ENCODE results near the gene GET3.
A peak's percentile ranks its signal among the peaks of the same experiment; 100 is the strongest.

GET3 gene

DNA sequence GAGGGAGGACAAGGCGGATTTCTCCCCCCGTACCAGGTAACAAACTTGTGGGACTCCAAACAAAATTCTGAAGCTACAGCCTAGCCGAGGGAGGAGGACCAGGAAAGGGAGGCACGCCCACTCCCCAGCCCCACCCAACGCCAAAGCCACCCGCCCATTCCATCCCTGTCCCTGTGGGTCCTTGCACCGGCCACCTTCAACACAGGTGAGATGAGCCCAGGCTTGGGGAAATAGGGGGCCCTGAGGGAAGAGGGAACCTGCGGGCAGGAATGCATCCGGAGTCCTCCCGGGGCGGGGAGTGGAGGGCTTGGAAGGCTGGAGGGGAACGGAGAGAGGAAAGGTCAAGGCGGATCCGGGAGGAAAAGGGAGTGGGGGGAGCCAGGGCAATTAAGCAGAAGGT is 14.3 kb downstream of the GET3 start, which contains the start of gene BEST2:
Gene BEST2 (plus strand): TSS at position 157 of the 400 bp plus-strand sequence. CDS start 802 bp downstream, outside the sequence.
- in situ Hi-C loops (cut with MboI; ENCODE audit: low pct_unique_long_range_greater_than_20kb, low sequenced_read_pairs, unreplicated experiment) = loop anchor here (10.0 kb wide), 1 partner anchor 187 kb away; no protein-coding TSS in a partner anchor
- TF ChIP-seq, protein P1, sequence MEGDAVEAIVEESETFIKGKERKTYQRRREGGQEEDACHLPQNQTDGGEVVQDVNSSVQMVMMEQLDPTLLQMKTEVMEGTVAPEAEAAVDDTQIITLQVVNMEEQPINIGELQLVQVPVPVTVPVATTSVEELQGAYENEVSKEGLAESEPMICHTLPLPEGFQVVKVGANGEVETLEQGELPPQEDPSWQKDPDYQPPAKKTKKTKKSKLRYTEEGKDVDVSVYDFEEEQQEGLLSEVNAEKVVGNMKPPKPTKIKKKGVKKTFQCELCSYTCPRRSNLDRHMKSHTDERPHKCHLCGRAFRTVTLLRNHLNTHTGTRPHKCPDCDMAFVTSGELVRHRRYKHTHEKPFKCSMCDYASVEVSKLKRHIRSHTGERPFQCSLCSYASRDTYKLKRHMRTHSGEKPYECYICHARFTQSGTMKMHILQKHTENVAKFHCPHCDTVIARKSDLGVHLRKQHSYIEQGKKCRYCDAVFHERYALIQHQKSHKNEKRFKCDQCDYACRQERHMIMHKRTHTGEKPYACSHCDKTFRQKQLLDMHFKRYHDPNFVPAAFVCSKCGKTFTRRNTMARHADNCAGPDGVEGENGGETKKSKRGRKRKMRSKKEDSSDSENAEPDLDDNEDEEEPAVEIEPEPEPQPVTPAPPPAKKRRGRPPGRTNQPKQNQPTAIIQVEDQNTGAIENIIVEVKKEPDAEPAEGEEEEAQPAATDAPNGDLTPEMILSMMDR (IDR thresholded peaks at IDR 0.05; ENCODE audit: extremely low read depth, insufficient read depth, missing control alignments) = no peak

DNA sequence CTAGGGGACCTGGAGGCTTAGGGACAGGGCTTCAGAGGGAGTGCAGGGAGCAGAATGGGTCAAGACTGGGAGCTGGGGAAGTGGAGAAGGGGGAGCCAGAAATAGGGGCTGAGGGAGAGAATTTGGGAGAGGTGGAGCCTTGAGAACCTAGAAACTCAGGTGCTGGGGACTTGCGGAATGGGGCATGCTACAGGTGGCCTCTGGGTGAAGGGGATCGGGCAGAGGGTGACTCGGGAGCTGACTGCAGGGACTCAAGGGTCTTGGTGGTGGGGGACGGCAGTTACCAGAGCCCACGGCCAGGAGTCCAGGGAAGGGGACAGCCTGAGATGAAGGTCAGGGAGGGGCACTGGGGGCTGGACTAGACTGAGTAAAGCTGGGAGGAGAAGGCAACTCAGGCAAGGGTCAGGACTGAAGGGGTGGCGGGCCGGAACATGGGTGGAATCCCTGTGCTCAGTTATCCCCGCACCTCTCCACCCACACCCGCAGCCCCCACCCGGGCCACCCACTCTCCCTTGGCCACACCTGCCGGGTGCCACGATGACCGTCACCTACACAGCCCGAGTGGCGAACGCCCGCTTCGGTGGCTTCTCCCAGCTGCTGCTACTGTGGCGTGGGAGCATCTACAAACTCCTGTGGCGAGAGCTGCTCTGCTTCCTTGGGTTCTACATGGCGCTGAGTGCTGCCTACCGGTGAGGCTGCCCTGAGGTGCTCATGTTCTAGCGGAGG is 14.9 kb downstream of the GET3 start:
- TF ChIP-seq, protein P1 (IDR thresholded peaks at IDR 0.05; ENCODE audit: extremely low read depth, insufficient read depth, missing control alignments) = no peak
- DNase-seq (ENCODE audit: low spot score) = no peak
- in situ Hi-C loops (cut with MboI; ENCODE audit: low pct_unique_long_range_greater_than_20kb, low sequenced_read_pairs, unreplicated experiment) = loop anchor here (10.0 kb wide), 1 partner anchor 187 kb away; no protein-coding TSS in a partner anchor

More for the DNA sequence above, 14.3 kb downstream of the GET3 start, which contains the start of gene BEST2:
- DNase-seq (ENCODE audit: low spot score) = no peak

DNA sequence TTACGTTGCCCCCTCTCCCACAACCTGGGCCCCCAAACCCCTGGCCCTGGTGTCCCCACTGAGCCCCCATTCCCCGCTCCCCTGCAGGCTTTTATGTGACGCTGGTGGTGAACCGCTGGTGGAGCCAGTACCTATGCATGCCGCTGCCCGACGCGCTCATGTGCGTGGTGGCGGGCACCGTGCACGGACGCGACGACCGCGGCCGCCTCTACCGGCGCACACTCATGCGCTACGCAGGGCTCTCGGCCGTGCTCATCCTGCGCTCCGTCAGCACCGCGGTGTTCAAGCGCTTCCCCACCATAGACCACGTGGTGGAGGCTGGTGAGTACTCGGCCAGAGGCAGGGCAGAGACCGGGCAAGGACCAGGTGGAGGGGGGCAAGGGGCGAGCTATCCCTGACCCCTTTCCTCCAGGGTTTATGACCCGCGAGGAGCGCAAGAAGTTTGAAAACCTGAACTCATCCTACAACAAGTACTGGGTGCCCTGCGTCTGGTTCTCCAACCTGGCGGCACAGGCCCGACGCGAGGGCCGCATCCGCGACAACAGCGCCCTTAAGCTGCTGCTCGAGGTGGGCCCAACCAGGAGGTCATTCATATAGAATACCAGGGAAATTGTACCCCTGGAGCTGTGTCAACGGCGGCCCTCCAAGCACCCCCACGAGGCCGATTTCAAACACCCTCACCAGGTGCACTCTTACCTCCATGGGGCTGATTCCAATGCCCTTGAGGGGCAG is 17.3 kb downstream of the GET3 start:
- no peak for DNase-seq (ENCODE audit: low spot score)
- in situ Hi-C loops (cut with MboI; ENCODE audit: low pct_unique_long_range_greater_than_20kb, low sequenced_read_pairs, unreplicated experiment) = loop anchor here (10.0 kb wide), 1 partner anchor 190 kb away; no protein-coding TSS in a partner anchor
- TF ChIP-seq, protein P1 (IDR thresholded peaks at IDR 0.05; ENCODE audit: extremely low read depth, insufficient read depth, missing control alignments) = no peak

DNA sequence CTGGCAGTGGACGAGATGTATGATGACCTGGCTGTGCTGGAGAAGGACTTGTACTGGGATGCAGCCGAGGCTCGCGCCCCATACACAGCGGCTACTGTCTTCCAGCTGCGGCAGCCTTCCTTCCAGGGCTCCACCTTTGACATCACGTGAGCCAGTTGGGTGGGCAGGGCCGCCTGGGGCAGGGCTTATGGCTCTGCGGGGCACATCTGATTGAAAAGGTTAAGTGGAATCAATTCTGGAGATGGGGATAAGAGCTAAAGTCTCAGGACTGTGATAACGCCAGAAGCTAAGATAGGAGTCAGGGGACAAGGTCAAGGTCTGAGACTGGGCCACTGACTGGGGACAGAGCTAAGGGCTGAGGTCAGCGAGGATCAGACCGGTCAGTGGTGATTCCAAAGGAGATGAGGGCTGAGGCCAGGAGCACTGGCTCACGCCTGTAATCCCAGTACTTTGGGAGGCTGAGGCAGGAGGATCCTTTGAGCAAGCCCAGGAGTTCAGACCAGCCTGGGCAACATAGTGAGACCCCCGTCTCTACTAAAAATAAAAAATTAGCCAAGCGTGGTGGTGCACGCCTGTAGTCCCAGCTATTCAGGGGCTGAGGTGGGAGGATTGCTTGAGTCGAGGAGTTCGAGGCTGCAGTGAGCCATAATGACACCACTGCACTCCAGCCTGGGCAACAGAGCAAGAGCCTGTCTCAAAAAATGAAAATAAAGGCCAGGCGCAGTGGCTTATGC is 19.0 kb downstream of the GET3 start:
- DNase-seq (ENCODE audit: low spot score) = no peak
- TF ChIP-seq, protein P1 (IDR thresholded peaks at IDR 0.05; ENCODE audit: extremely low read depth, insufficient read depth, missing control alignments) = no peak
- in situ Hi-C loops (cut with MboI; ENCODE audit: low pct_unique_long_range_greater_than_20kb, low sequenced_read_pairs, unreplicated experiment) = loop anchor here (10.0 kb wide), 1 partner anchor 192 kb away; no protein-coding TSS in a partner anchor

DNA sequence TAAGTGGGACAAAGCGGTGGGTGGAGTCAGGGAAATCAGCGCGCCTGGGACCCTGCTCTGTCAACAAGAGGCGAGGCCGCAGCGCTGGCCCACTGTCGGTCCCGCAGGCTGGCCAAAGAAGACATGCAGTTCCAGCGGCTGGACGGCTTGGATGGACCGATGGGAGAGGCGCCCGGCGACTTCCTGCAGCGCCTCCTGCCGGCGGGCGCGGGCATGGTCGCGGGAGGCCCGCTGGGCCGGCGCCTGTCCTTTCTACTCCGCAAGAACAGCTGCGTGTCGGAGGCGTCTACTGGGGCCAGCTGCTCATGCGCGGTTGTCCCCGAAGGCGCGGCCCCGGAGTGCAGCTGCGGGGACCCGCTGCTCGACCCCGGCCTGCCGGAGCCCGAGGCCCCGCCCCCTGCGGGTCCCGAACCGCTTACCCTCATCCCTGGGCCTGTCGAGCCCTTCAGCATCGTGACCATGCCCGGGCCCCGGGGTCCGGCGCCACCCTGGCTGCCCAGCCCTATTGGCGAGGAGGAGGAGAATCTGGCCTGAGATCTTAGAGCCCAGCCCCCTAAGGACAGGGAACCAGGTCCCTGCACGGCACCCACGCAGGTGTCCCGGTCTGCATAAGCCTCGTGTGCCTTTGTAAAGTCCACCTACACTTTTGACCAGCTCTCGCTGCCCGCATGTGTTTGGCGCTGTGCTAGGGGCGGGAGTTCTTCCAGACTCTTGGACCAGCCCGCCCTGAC is 20.4 kb downstream of the GET3 start:
- peak; percentile 88 for DNase-seq (ENCODE audit: low spot score)
- in situ Hi-C loops (cut with MboI; ENCODE audit: low pct_unique_long_range_greater_than_20kb, low sequenced_read_pairs, unreplicated experiment) = loop anchor here (10.0 kb wide), 1 partner anchor 193 kb away; no protein-coding TSS in a partner anchor
- TF ChIP-seq, protein P1 (IDR thresholded peaks at IDR 0.05; ENCODE audit: extremely low read depth, insufficient read depth, missing control alignments) = peak; percentile 92
